Measurements from ENCODE around the gene SLC15A3.

GRCh38 chr11:60927061-60927592 lies 24.8 kb downstream of the SLC15A3 start:
- TF ChIP-seq POLR2A (IDR thresholded peaks at IDR 0.05) (no peak), CTCF (IDR thresholded peaks at IDR 0.05) (no peak), EP300 (IDR thresholded peaks at IDR 0.05) (no peak)
